Neural cell (in vitro differentiated cells): Measurements from ENCODE around the gene HCFC1.

Experiments used
- EP300 ChIP-seq: fragments of 450-650 bp; conservative IDR thresholded peaks from 2 replicates; pipeline ENCODE4 v1.6.1; 2014; ENCODE audit warnings: antibody characterized with exemption, mild to moderate bottlenecking, moderate library complexity; ENCODE audit not compliant: poor library complexity, severe bottlenecking
- MXI1 ChIP-seq: fragments of 450-650 bp; conservative IDR thresholded peaks from 2 replicates; pipeline ENCODE4 v1.6.1; 2014; ENCODE audit warnings: antibody characterized with exemption, mild to moderate bottlenecking; ENCODE audit not compliant: poor library complexity, severe bottlenecking
- TF ChIP-seq, protein P1 (sequence below): fragments of 450-650 bp; IDR thresholded peaks from 2 replicates; pipeline ENCODE4 v1.5.1; 2014; ENCODE audit warnings: antibody characterized with exemption, mild to moderate bottlenecking, moderate library complexity; ENCODE audit not compliant: poor library complexity, severe bottlenecking

DNA sequence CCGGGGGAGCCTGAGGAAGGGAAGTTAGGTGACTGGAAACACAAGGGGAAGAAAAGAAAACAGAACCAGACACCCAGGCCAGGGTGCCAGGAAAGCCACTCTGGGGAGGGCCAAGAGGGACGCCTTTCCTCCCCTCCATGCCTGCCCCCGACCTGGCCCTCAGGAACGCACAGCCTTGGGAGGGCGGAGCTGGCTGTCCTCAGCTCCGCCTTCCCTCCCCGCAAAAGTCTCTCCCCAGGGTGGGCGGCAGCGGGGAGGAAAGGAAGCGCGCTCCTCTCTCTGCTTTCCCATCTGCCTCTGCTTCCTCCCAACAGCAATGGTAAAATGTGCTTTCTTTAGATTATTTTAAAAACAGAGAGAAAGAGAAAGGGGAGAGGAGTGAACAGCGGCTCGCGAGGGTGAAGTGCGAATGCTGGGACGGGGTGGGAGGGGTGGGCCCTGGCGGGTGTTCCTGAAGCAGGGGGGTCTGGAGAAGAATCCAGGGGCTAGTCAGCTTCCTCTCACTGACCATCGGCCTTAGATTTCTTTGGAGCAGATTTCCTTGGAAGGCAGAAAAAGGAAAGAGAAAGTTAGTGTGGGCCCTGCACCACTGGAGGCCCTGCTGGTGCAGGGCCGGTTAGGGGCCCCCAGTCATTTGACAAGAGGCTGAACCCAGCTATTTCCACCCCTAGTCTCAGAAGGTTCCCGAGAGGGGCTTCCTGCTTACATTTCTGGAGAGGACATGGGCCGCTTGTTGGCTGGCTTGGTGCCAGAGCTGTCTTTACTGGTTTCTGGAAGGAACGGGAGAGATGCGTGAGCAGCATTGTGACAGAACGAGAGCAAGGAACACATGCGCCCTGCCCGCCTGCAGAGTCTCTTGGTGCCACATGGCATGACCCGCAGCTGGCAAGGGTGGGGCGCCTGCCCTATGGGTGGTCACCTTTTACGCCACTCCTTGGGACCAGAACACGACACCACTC, 22.5 kb downstream of the HCFC1 start:
- TF ChIP-seq MXI1 (no peak), EP300 (no peak)
- TF ChIP-seq, protein P1, sequence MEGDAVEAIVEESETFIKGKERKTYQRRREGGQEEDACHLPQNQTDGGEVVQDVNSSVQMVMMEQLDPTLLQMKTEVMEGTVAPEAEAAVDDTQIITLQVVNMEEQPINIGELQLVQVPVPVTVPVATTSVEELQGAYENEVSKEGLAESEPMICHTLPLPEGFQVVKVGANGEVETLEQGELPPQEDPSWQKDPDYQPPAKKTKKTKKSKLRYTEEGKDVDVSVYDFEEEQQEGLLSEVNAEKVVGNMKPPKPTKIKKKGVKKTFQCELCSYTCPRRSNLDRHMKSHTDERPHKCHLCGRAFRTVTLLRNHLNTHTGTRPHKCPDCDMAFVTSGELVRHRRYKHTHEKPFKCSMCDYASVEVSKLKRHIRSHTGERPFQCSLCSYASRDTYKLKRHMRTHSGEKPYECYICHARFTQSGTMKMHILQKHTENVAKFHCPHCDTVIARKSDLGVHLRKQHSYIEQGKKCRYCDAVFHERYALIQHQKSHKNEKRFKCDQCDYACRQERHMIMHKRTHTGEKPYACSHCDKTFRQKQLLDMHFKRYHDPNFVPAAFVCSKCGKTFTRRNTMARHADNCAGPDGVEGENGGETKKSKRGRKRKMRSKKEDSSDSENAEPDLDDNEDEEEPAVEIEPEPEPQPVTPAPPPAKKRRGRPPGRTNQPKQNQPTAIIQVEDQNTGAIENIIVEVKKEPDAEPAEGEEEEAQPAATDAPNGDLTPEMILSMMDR, result no peak
